ENCODE data around the gene CHCHD5. TPM values are rescaled to one million over a fixed set of nuclear protein-coding genes. Genes with fewer than 3 reads are reported as not detected.

The CHCHD5 gene
- total and polyA plus RNA-seq, 10 of the 15 experiments (the other 5 are each of a cell fraction or from before 2014, with no cell fraction given), result 16.4 to 118 (median 45.2) TPM

DNA sequence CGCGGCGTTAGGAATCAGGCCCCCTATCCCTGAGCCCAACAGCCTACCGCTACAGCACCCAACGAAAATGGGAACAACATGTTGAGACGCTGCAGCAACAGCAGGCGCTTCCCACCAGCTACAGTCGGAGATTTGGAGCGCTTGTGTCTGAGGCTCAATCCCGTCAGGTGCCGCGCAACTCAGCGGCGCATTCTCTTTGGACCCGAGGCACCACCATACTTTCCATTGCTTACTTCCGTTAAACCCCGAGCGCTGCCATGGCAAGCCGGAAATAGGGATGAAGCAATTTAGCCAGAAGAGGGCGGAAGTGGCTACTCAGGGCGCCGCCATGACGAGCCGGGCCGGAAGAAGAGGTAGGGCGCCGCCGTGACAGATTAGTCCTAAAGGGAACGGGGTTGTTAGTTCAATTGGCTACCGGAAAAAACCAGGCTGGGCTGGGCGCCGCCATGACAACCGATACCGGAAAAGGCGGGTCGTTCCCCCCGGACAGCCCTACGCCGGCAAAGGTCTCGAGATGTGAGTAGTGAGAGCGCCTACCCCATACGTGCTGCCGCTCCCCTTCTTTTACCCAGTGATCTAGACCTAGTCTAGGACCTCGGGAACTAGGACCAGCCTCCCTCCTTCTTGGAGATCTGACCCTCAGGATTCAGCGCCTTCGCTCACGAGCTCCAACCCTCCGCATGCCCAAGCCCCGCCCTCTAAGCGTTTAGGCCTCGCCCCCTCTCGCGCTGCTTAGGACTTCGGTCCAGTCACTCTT is at the start of gene CHCHD5 (continued):
- TF ChIP-seq ZBTB11 (CRISPR knock-in tag; IDR thresholded peaks at IDR 0.05), result no peak
- peak; percentile 52; the same call in 1 of the 2 replicates for TF ChIP-seq NR2F1 (conservative IDR thresholded peaks at IDR 0.05)
- no peak for TF ChIP-seq TCF3 (IDR thresholded peaks at IDR 0.05; ENCODE audit: borderline replicate concordance, insufficient read depth, low read depth, low read length)
- peak; percentile 83 for TF ChIP-seq POLR2A (IDR thresholded peaks at IDR 0.05; ENCODE audit: low read depth, low read length)
- peak; percentile 47; the same call in 1 of the 2 replicates for TF ChIP-seq STAT1 (conservative IDR thresholded peaks at IDR 0.05)
- peak; percentile 55 for TF ChIP-seq SMAD1 (IDR thresholded peaks at IDR 0.05; ENCODE audit: low read depth, partially characterized antibody)
- no peak for TF ChIP-seq IRF3 (IDR thresholded peaks at IDR 0.05)
- TF ChIP-seq SPI1 (IDR thresholded peaks at IDR 0.05; ENCODE audit: borderline replicate concordance, insufficient read depth, low read depth, low read length), result peak; percentile 65
- no peak for TF ChIP-seq TBL1XR1 (IDR thresholded peaks at IDR 0.05; ENCODE audit: low read depth, low read length)
- TF ChIP-seq SP1 (IDR thresholded peaks at IDR 0.05; ENCODE audit: low read depth, low read length), result peak; percentile 10
- no peak for TF ChIP-seq MXI1 (IDR thresholded peaks at IDR 0.05; ENCODE audit: low read depth, low read length)
- no peak for TF ChIP-seq RAD51 (IDR thresholded peaks at IDR 0.05)
- no peak for TF ChIP-seq EED (IDR thresholded peaks at IDR 0.05; ENCODE audit: low read depth)
- TF ChIP-seq USF2 (IDR thresholded peaks at IDR 0.05; ENCODE audit: borderline replicate concordance, low read depth, low read length), result no peak
- TF ChIP-seq, protein P1, sequence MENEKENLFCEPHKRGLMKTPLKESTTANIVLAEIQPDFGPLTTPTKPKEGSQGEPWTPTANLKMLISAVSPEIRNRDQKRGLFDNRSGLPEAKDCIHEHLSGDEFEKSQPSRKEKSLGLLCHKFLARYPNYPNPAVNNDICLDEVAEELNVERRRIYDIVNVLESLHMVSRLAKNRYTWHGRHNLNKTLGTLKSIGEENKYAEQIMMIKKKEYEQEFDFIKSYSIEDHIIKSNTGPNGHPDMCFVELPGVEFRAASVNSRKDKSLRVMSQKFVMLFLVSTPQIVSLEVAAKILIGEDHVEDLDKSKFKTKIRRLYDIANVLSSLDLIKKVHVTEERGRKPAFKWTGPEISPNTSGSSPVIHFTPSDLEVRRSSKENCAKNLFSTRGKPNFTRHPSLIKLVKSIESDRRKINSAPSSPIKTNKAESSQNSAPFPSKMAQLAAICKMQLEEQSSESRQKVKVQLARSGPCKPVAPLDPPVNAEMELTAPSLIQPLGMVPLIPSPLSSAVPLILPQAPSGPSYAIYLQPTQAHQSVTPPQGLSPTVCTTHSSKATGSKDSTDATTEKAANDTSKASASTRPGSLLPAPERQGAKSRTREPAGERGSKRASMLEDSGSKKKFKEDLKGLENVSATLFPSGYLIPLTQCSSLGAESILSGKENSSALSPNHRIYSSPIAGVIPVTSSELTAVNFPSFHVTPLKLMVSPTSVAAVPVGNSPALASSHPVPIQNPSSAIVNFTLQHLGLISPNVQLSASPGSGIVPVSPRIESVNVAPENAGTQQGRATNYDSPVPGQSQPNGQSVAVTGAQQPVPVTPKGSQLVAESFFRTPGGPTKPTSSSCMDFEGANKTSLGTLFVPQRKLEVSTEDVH (IDR thresholded peaks at IDR 0.05; ENCODE audit: low read depth, partially characterized antibody), result peak; percentile 82
- no peak for TF ChIP-seq TCF7 (IDR thresholded peaks at IDR 0.05; ENCODE audit: borderline replicate concordance)
- TF ChIP-seq ASH2L (IDR thresholded peaks at IDR 0.05; ENCODE audit: borderline replicate concordance, low read depth), result 0 out of 2 replicates have a peak, but pooled peaks have one; percentile 45
- 0 out of 2 replicates have a peak, but pooled peaks have one; percentile 85 for TF ChIP-seq PML (IDR thresholded peaks at IDR 0.05; ENCODE audit: low read length)
- no peak for TF ChIP-seq ZNF217 (IDR thresholded peaks at IDR 0.05)
- no peak for TF ChIP-seq EP300 (IDR thresholded peaks at IDR 0.05; ENCODE audit: borderline replicate concordance in 1 of 2, control insufficient read depth in 1 of 2, low read depth in 2 of 2, low read length in 2 of 2)
- no peak for TF ChIP-seq MTA2 (IDR thresholded peaks at IDR 0.05; ENCODE audit: low read depth)
- peak in 1 of 2 experiments; percentile 73; a peak in 1 of 3 replicates for TF ChIP-seq EGR1 (IDR thresholded peaks at IDR 0.05; ENCODE audit: borderline replicate concordance in 1 of 2, low read depth in 2 of 2, low read length in 2 of 2)
- no peak for TF ChIP-seq RFX5 (IDR thresholded peaks at IDR 0.05; ENCODE audit: low read depth, low read length)
